ENCODE results near the gene SMIM29. TPM values are rescaled to one million over a fixed set of nuclear protein-coding genes. Genes with fewer than 3 reads are reported as not detected.

SMIM29 gene
- total RNA-seq, 1 donor from 2014 or later, result 13.5 TPM

DNA sequence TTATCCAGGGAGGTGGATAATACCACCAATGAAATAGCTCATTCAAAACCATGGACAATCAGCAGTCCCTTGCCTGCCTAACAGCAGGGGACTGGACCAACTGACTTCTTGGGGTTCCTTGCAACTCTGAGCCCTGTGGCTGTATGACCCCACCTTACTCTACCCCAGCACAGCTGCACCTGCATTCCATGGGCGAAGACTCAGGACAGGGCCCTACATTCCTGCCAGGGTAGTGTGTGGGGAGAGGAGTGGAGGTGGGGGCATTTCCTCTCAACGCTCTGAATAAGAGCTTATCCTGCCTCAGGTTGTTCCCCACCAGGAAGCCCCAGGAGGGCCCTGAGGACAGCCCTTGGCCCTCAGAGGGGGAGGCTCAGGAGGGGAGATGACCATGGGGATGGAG, 42.9 kb downstream of the SMIM29 start:
- Mint-ChIP-seq H3K27ac (ENCODE audit: unreplicated experiment) (no peak overlapping the region), H3K27me3 (ENCODE audit: low read depth) (no peaks in the 10 kb centered on the region), H3K4me3 (no peak overlapping the region), H3K9me3 (no peaks in the 10 kb centered on the region), H3K36me3 (ENCODE audit: low read depth) (no peaks in the 10 kb centered on the region), H3K4me1 (peaks cover 3% of the 10 kb centered on the region)
- no peak for DNase-seq (ENCODE audit: low read depth, low spot score)
- TF ChIP-seq, protein P1, sequence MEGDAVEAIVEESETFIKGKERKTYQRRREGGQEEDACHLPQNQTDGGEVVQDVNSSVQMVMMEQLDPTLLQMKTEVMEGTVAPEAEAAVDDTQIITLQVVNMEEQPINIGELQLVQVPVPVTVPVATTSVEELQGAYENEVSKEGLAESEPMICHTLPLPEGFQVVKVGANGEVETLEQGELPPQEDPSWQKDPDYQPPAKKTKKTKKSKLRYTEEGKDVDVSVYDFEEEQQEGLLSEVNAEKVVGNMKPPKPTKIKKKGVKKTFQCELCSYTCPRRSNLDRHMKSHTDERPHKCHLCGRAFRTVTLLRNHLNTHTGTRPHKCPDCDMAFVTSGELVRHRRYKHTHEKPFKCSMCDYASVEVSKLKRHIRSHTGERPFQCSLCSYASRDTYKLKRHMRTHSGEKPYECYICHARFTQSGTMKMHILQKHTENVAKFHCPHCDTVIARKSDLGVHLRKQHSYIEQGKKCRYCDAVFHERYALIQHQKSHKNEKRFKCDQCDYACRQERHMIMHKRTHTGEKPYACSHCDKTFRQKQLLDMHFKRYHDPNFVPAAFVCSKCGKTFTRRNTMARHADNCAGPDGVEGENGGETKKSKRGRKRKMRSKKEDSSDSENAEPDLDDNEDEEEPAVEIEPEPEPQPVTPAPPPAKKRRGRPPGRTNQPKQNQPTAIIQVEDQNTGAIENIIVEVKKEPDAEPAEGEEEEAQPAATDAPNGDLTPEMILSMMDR (conservative IDR thresholded peaks at IDR 0.05), result no peak

DNA sequence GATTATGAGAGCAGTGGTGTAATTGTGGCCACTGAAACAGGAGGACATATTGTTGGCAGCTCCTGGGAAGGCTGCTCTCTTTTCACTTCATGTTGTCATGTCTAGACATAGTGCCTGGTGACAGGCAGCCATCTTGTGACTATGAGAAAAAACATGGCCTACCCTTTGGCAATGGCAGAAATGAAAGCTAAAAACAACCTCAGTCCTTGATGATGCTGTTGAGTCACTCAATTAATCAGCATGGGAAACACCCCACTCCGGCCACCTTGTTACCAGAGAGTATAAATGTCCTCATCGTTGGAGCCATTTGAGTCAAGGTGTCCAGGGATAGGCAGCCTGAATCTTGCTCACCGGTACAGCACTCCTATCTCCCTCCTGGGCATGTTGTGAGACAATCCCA, 43.3 kb downstream of the SMIM29 start:
- no peak for DNase-seq (ENCODE audit: low read depth, low spot score)
- Mint-ChIP-seq H3K36me3 (ENCODE audit: low read depth) (no peaks in the 10 kb centered on the region), H3K4me3 (no peak overlapping the region), H3K9me3 (no peaks in the 10 kb centered on the region), H3K4me1 (peaks cover 6% of the 10 kb centered on the region), H3K27me3 (ENCODE audit: low read depth) (no peaks in the 10 kb centered on the region), H3K27ac (ENCODE audit: unreplicated experiment) (no peak overlapping the region)
- TF ChIP-seq, protein P1 (conservative IDR thresholded peaks at IDR 0.05), result no peak

- H3K4me1 Mint-ChIP-seq, result peaks cover 7% of the 10 kb centered on the region
- no peak for DNase-seq (ENCODE audit: low read depth, low spot score)
- TF ChIP-seq, protein P1 (conservative IDR thresholded peaks at IDR 0.05), result no peak
- H3K9me3 Mint-ChIP-seq, result no peaks in the 10 kb centered on the region
- H3K4me3 Mint-ChIP-seq, result no peak overlapping the region
- no peak overlapping the region for H3K27ac Mint-ChIP-seq (ENCODE audit: unreplicated experiment)
- H3K36me3 Mint-ChIP-seq (ENCODE audit: low read depth), result no peaks in the 10 kb centered on the region
- no peaks in the 10 kb centered on the region for H3K27me3 Mint-ChIP-seq (ENCODE audit: low read depth)
Measured at GRCh38 chr6:34204693-34205092, 44.1 kb downstream of the SMIM29 start.

DNA sequence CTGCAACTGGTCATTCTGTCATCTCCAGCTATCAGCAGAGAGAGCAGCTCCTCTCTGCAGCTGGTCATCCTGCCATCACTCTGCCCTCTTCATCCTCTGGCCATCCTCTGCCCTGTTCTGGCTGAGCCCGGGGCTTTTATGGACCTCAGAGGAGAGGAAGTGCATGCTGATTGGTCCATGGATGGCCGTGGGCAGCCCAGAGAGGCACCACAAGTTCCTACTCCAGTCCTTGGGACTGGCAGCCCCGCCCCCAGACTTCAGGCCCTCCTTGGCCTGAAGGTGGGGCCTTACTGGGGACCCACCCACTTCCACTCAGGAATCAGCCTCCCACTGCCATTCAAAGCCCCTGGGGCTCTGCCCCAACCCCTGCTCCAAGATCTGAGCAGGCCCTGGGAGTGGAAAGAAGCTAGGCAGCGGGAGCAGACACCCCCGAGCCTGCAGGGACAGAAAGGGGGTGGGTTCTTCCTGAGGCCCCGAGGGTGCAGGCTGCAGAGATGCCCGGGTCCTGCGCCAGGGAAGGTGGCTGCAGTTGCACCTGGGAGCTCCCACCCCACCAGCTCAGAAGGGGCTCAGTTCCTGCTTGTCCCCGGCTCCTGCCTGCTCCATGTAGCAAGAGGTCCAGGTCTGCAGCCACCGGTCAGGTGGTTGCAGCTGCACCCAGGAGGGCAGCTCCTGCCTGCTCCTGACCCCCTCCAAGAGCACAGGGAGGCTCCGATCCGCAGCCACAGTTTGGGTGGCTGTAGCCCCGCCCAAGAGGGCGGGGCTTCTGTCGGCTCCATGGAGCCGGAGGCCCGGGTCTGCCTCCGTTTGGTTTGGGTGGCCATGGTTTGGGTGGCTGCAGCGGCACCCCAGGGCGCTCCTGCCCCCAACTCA, 46.2 kb downstream of the SMIM29 start:
- Mint-ChIP-seq H3K27me3 (ENCODE audit: low read depth) (no peaks in the 10 kb centered on the region), H3K27ac (ENCODE audit: unreplicated experiment) (no peak overlapping the region), H3K4me1 (peaks cover 7% of the 10 kb centered on the region), H3K4me3 (no peak overlapping the region), H3K36me3 (ENCODE audit: low read depth) (no peaks in the 10 kb centered on the region), H3K9me3 (no peaks in the 10 kb centered on the region)
- DNase-seq (ENCODE audit: low read depth, low spot score), result no peak
- TF ChIP-seq, protein P1 (conservative IDR thresholded peaks at IDR 0.05), result no peak

- TF ChIP-seq, protein P1 (conservative IDR thresholded peaks at IDR 0.05), result no peak
- DNase-seq (ENCODE audit: low read depth, low spot score), result no peak
- H3K4me3 Mint-ChIP-seq, result no peak overlapping the region
- no peaks in the 10 kb centered on the region for H3K36me3 Mint-ChIP-seq (ENCODE audit: low read depth)
- H3K4me1 Mint-ChIP-seq, result peaks cover 8% of the 10 kb centered on the region
- H3K27me3 Mint-ChIP-seq (ENCODE audit: low read depth), result no peaks in the 10 kb centered on the region
- H3K27ac Mint-ChIP-seq (ENCODE audit: unreplicated experiment), result no peak overlapping the region
- H3K9me3 Mint-ChIP-seq, result no peaks in the 10 kb centered on the region
Measured at GRCh38 chr6:34201455-34202107, 47.2 kb downstream of the SMIM29 start.
